HG03378 (cell line): Measurements from ENCODE around the gene HOXA7.

Source experiments
- ATAC-seq: cut with Tn5 transposase; IDR thresholded peaks from one replicate; pipeline ENCODE4 v1.9.1; 2021; ENCODE audit warnings: mild to moderate bottlenecking, moderate library complexity; ENCODE audit not compliant: unreplicated experiment

HOXA7 gene

GRCh38 chr7:27193335-27194001, 37.0 kb upstream of the HOXA7 start:
- no peak for ATAC-seq

GRCh38 chr7:27192546-27193334, 36.3 kb upstream of the HOXA7 start:
- no peak for ATAC-seq

DNA sequence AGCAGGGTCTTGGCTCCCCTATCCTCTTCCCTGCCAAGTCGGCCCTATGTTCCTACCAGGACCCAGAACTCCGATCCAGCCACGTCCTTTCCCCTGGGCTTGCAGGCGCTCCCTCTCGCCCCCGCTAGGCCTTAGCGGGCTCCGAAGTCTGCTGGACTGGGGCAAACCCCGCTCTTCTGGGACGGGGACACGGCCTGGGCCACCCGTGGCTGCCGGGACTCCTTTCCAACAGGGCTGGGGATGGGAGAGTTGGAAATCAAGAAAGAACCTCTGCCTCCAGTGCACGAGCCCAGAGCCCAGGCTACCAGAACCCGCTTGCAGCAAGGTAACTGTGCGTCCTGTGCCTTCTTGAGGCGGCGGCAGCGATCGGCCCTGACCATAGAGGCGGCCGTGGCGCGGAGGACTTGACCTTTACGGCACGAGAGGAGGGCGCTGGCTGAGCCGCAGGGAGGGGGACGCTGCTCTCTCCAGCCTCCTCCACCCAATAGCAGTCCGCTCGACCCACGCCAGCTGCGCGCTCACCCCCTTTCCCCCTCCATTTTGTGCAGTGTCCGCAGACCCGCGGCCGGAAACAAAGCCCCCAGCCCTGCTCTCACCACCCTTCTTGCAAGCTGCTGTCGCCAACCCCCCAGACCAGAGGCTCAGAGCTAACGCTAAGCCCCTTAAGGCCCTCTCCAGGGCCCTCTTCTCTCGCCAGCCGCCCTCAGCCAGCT, 35.5 kb upstream of the HOXA7 start:
- ATAC-seq, result no peak

- no peak for ATAC-seq
Observed at GRCh38 chr7:27191161-27191731, 34.8 kb upstream of the HOXA7 start.

GRCh38 chr7:27189997-27190748, 33.7 kb upstream of the HOXA7 start:
- no peak for ATAC-seq

DNA sequence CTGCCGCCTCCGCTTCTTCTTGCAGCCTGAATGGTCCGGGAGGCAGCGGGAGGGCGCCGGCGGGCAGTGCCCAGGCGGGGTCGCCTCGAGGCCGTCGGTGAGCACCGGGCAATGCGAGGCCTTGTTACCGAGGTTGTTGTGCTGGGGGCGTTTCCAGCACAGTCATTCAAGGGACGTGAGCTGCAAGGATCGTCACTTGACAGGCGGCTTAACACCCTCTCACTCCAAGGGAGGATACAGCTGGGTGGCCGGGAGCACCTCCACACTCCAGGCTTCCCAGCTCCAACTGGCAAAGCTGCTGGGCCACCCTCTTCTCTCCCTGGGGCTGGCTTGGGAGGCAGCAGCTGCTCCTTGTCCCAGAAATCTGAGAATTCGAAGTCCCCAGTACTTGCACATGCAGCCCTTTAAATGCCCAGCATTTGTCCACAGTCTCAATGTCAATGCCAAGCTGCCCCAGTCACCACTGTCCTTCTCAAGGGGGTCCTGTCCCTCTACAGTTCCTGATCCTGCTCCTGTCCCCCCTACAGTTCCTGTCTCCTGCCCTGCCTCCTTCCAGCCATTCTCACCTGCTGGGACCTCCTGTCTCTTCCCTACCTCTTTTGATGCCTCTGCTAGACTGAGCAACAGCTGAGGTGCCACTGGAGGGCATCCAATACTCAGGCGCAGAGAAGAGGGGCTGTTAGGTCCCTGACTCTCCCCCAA, 33.0 kb upstream of the HOXA7 start:
- ATAC-seq, result no peak

DNA sequence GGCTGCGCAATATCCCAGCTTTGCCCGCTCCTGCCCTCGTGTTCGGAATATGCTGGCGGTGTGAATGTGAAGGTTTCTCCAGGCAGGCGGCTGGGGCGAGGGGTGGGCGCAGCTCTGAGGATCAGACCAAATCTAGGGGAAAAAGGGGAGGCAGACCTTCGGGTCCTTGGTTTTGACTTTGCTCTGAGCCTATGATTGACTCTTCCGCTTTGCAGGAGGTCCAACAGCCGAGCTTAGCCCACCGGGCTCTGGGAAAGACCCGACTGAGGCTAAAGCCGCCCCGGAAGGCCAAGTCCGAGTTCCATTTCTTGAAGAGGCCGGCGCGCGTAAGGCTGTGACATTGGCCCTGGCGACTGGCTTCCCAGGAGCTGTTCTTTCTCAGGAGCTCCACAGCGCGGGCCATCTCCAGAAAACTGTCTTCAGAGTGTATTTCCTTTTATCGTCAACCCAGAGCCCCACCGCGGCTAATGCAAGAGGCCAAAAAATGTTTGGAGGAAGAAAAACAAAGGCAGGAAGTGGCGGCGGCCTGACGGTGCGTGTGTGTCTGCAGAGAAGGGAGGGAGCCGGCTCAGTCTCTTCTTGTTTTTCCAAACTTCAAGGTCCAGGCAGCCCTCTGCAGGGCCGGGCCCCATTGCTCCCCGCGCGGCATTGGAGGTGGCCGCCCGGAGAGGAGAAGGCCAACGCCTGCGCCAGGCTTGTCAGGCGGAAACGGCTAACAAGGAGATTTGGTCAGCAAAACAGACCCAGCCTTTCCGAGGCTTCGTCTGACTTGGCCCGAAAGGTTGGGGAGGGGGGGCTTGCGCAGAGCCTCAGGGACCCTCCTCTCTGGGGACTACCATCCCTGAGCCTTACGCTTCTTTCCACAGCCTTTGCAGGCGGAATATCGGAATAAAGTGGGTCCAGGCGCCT, 32.2 kb upstream of the HOXA7 start:
- ATAC-seq, result no peak

GRCh38 chr7:27187475-27188385, 31.3 kb upstream of the HOXA7 start:
- ATAC-seq, result no peak

- no peak for ATAC-seq
Observed at GRCh38 chr7:27186668-27187474, 30.4 kb upstream of the HOXA7 start.

- no peak for ATAC-seq
Observed at GRCh38 chr7:27185854-27186667, 29.6 kb upstream of the HOXA7 start.

GRCh38 chr7:27185013-27185853, 28.8 kb upstream of the HOXA7 start, which contains the start of gene HOXA11:
Gene HOXA11 (minus strand): TSS chr7:27185232. CDS start chr7:27185144, 88 bp downstream.
- no peak for ATAC-seq

GRCh38 chr7:27184337-27185012, 28.0 kb upstream of the HOXA7 start:
- no peak for ATAC-seq

DNA sequence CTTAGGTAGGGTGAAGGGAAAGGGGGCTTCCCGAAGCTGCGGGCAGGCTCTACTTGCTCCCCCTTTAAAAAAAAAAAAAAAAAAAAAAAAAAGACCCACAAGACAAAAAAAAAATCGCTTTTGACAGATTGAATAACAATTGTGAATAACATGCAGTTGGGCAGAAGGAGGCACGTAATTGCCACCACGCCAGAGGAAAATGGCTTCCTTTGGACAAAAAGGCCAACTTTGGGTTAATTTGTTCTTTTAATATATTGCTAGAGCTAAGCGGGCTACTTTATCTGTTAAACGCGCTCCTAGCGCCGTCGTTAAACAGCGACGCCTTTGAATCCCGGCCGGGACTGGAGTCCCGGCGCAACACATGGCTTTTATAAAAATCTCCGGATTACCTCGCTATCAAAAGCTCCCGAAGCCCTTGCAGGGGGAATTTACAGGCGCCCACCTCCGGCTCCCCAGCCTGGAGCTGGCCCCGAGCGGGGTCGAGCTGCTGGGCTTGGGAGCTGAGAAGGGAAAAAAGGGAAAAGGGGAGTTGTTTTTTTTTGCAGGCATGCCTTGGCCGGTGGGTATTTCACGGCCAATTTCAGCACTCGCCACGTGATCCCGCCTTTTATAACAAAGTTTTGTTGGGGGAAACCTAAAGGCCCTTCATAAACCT, 27.3 kb upstream of the HOXA7 start:
- no peak for ATAC-seq
